22Rv1 (cell line): Measurements from ENCODE around the gene MBD6.
"Not testable (repeated sequence)": the region's sequence is repeated elsewhere in the genome, so short reads cannot be mapped to it uniquely, and the experiment has no call there.

Experiments used
- H3K27ac ChIP-seq: fragments of 450-650 bp; 2 replicates; pipeline ENCODE4 v1.5.1; 2017
- CTCF ChIP-seq: fragments of 450-650 bp; IDR thresholded peaks from 2 replicates; pipeline ENCODE4 v1.5.1; 2017; ENCODE audit warnings: mild to moderate bottlenecking
- ZFX ChIP-seq: fragments of 450-650 bp; IDR thresholded peaks from 2 replicates; pipeline ENCODE4 v1.6.1; 2017; ENCODE audit warnings: antibody characterized with exemption, borderline replicate concordance

Gene MBD6

GRCh38 chr12:57553343-57554202 lies 30.9 kb downstream of the MBD6 start:
- no peak overlapping the region for H3K27ac ChIP-seq
- no peak for TF ChIP-seq ZFX
- TF ChIP-seq CTCF, result no peak

- H3K27ac ChIP-seq, result no peak overlapping the region
- TF ChIP-seq ZFX (no peak), CTCF (no peak)
These were observed 31.8 kb downstream of the MBD6 start for GRCh38 chr12:57554453-57554852.

- TF ChIP-seq ZFX (no peak), CTCF (no peak)
- H3K27ac ChIP-seq, result no peak overlapping the region
These were observed 32.3 kb downstream of the MBD6 start for GRCh38 chr12:57554897-57555296.

- TF ChIP-seq CTCF (no peak), ZFX (no peak)
- no peak overlapping the region for H3K27ac ChIP-seq
These were observed 36.2 kb downstream of the MBD6 start for GRCh38 chr12:57558864-57559263.

- no peak overlapping the region for H3K27ac ChIP-seq
- TF ChIP-seq ZFX (no peak), CTCF (no peak)
These were observed 37.9 kb downstream of the MBD6 start for GRCh38 chr12:57560516-57560915.

- H3K27ac ChIP-seq, result not testable (repeated sequence)
These were observed 38.5 kb downstream of the MBD6 start for GRCh38 chr12:57561117-57561516.

GRCh38 chr12:57563358-57563757 lies 40.7 kb downstream of the MBD6 start:
- H3K27ac ChIP-seq, result no peak overlapping the region
- TF ChIP-seq CTCF (no peak), ZFX (no peak)

GRCh38 chr12:57564178-57564740 lies 41.6 kb downstream of the MBD6 start:
- no peak overlapping the region for H3K27ac ChIP-seq
- TF ChIP-seq CTCF, result no peak
- no peak for TF ChIP-seq ZFX
